Epithelial cell of prostate (primary cell): ENCODE results near the gene APEH.

ENCODE experiments used
- DNase-seq: peaks from one replicate; pipeline ENCODE4 v3.0.0-alpha.2; 2011; ENCODE audit warnings: low read depth, low spot score
- H3K27ac ChIP-seq: fragments of 450-650 bp; 2 replicates; pipeline ENCODE4 v1.5.1; 2017; ENCODE audit warnings: mild to moderate bottlenecking

APEH gene

GRCh38 chr3:49722896-49723295, 48.7 kb downstream of the APEH start:
- peak overlapping the region; percentile 85 for H3K27ac ChIP-seq
- no peak for DNase-seq

GRCh38 chr3:49723296-49723627, 49.1 kb downstream of the APEH start:
- peak; percentile 26 for DNase-seq
- H3K27ac ChIP-seq, result peak overlapping the region; percentile 85

- H3K27ac ChIP-seq, result peak within 1 kb of the TSS; percentile 85
- peak; percentile 79 for DNase-seq
These were observed 49.7 kb downstream of the APEH start, which contains the start of gene GMPPB for GRCh38 chr3:49723628-49724551. TSS of gene GMPPB (minus strand) at chr3:49723951. CDS start at chr3:49723726, 225 bp downstream.

- DNase-seq, result no peak
- peak overlapping the region; percentile 85 for H3K27ac ChIP-seq
These were observed 50.4 kb downstream of the APEH start for GRCh38 chr3:49724586-49724985.

- DNase-seq, result no peak
- H3K27ac ChIP-seq, result no peak overlapping the region
These were observed 51.9 kb downstream of the APEH start for GRCh38 chr3:49725906-49726681.

GRCh38 chr3:49727154-49727923, 53.2 kb downstream of the APEH start:
- H3K27ac ChIP-seq, result no peak overlapping the region
- no peak for DNase-seq

GRCh38 chr3:49727924-49728361, 53.8 kb downstream of the APEH start:
- no peak overlapping the region for H3K27ac ChIP-seq

GRCh38 chr3:49729966-49730609, 55.9 kb downstream of the APEH start:
- no peak overlapping the region for H3K27ac ChIP-seq
- DNase-seq, result no peak

More at GRCh38 chr3:49727924-49728361, 53.8 kb downstream of the APEH start:
- no peak for DNase-seq

- DNase-seq, result no peak
- no peak overlapping the region for H3K27ac ChIP-seq
These were observed 58.4 kb downstream of the APEH start for GRCh38 chr3:49732597-49732996.

GRCh38 chr3:49733551-49733950, 59.4 kb downstream of the APEH start:
- DNase-seq, result no peak

More at GRCh38 chr3:49733551-49733950, 59.4 kb downstream of the APEH start:
- no peak overlapping the region for H3K27ac ChIP-seq
